Activated T-helper 17 cell treated with anti-CD3 and anti-CD28 coated beads, Interleukin-2, amount 50 U/mL, for 72 hours (primary cell): ENCODE results near the gene C9orf78. TPM values are rescaled to one million over a fixed set of nuclear protein-coding genes. Genes with fewer than 3 reads are reported as not detected.

Source experiments
- ATAC-seq: fragments of 150-1000 bp; cut with Tn5 transposase; replicated peaks from 2 replicates; pipeline ENCODE4 v1.10.0; 2021; ENCODE audit warnings: mild to moderate bottlenecking, moderate library complexity
- H3K27ac Mint-ChIP-seq: one replicate; pipeline ENCODE4 v1.8.0; 2022; ENCODE audit warnings: mixed read lengths
- H3K27me3 Mint-ChIP-seq: one replicate; pipeline ENCODE4 v1.8.0; 2022; ENCODE audit warnings: mixed read lengths
- H3K36me3 Mint-ChIP-seq: one replicate; pipeline ENCODE4 v1.8.0; 2022; ENCODE audit warnings: low read depth, mild to moderate bottlenecking, mixed read lengths
- H3K4me1 Mint-ChIP-seq: one replicate; pipeline ENCODE4 v1.8.0; 2022; ENCODE audit warnings: mixed read lengths
- H3K4me3 Mint-ChIP-seq: one replicate; pipeline ENCODE4 v1.8.0; 2022; ENCODE audit warnings: mild to moderate bottlenecking, mixed read lengths
- H3K9me3 Mint-ChIP-seq: one replicate; pipeline ENCODE4 v1.8.0; 2022; ENCODE audit warnings: mixed read lengths
- total RNA-seq, 2 donors: library from RNA; stranded (reverse); gene quantifications; one replicate each; pipeline ENCODE4 v1.2.3, GENCODE V29; 2022

Gene C9orf78
- total RNA-seq, 2 donors from 2014 or later, result 23.4 to 73.3 TPM

DNA sequence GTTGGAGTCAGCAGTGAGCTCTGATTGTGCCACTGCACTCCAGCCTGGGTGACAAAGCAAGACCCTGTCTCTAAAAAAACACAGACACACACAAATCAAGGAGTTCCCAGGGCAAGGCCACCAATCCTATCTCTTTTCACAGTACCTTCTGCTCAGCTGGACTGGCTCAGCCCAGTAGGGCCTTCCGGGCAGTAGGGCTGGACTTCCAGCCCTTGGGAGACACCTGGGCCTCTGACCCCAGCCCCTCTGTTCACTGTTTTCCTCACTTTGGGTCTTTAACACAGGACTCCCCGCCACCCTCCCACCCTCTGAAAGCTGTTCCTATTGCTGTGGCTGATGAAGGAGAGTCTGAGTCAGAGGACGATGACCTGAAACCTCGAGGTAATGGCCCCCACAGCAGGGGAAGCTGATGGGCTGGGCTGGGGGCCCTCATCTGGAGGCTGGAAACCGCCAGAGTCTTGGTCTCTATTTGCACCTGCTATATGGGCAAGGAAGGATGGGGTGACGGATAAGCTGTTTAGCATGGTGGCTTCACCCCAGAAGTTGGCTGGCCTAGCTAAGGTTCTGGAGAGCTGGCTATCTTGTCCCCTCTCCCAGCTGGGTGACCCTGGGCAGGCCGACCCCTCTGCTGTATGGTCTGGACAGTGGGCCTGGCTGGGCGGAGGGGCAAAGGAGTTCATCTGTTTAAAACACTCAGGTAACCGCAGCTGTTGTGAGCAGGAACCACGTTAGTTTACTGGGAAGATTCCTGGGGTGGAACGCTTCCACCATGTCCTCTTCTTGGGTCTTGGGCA is 25.8 kb upstream of the C9orf78 start:
- Mint-ChIP-seq H3K36me3 (peaks cover 68% of the 10 kb centered on the region), H3K4me3 (peak overlapping the region; percentile 31), H3K27ac (peak overlapping the region; percentile 57), H3K27me3 (no peaks in the 10 kb centered on the region), H3K9me3 (no peaks in the 10 kb centered on the region), H3K4me1 (peaks cover 25% of the 10 kb centered on the region)
- peak; percentile 56 for ATAC-seq

DNA sequence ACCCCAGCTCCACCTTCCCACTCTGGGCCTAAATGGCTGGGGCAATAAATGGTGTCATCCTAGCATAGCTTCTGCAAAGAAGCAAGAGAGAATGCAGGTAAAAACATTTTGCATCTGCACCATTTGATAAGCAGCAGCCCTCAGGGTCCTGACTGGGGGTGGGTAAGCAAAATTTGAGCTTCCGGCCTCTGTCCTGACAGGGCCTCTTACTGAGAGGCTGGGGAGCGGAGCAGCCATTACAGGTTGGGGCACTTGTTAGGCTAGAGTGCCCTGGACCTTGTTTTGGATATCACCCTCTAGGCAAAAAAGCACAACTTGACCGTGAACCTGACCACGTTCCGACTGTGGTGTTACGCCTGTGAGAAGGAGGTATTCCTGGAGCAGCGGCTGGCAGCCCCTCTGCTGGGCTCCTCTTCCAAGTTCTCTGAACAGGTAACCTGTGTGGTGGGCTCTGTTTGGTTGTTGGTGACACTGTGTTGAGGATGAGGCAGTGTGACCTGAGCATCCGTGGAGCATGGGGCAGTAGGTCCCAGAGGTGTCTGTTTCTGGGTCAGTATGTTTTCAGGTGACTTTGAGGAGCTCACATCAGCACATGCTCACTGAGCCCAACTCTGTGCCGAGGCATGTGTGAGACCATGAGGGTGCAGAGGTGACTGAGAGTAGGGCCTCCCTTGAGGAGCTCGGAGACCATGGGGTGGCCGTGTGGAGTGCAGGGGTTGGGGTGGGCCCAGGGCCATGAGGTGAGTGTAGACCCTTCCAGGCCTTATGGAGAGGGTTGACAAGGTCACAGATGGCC is 23.3 kb upstream of the C9orf78 start:
- H3K9me3 Mint-ChIP-seq, result no peaks in the 10 kb centered on the region
- H3K4me1 Mint-ChIP-seq, result peaks cover 24% of the 10 kb centered on the region
- peaks cover 75% of the 10 kb centered on the region for H3K36me3 Mint-ChIP-seq
- ATAC-seq, result no peak
- H3K27me3 Mint-ChIP-seq, result no peaks in the 10 kb centered on the region
- no peak overlapping the region for H3K27ac Mint-ChIP-seq
- H3K4me3 Mint-ChIP-seq, result no peak overlapping the region

GRCh38 chr9:129857207-129857606 is 22.1 kb upstream of the C9orf78 start:
- H3K27me3 Mint-ChIP-seq, result no peaks in the 10 kb centered on the region
- peak overlapping the region; percentile 0 for H3K27ac Mint-ChIP-seq
- H3K4me1 Mint-ChIP-seq, result peaks cover 18% of the 10 kb centered on the region
- H3K4me3 Mint-ChIP-seq, result no peak overlapping the region
- no peak for ATAC-seq
- H3K9me3 Mint-ChIP-seq, result no peaks in the 10 kb centered on the region
- H3K36me3 Mint-ChIP-seq, result peaks cover 79% of the 10 kb centered on the region

GRCh38 chr9:129854588-129855110 is 19.6 kb upstream of the C9orf78 start:
- Mint-ChIP-seq H3K9me3 (no peaks in the 10 kb centered on the region), H3K27ac (peak overlapping the region; percentile 69), H3K27me3 (no peaks in the 10 kb centered on the region), H3K4me3 (peak overlapping the region; percentile 18), H3K36me3 (peaks cover 88% of the 10 kb centered on the region), H3K4me1 (peaks cover 19% of the 10 kb centered on the region)
- ATAC-seq, result no peak

DNA sequence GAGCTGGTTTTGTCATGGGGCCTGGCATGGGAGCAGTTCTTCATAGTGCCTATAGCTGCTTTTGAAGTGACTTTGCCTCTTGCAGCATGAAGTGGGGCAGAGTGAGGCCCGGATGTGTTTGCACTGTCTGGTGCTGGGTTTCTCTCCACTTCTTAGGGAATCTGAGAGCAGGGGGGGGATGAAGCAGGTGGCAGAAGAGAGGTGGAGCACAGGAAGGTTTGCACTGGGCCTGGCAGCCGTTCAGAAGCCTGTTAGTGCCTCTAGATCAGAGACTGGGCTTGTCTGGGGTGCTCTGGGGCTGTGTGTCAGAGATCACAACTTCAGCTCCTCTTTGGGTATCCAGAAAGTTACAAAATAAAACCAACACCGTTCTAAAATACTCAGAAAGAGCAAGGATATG is 18.5 kb upstream of the C9orf78 start:
- no peak for ATAC-seq
- peak overlapping the region; percentile 69 for H3K27ac Mint-ChIP-seq
- H3K4me1 Mint-ChIP-seq, result peaks cover 19% of the 10 kb centered on the region
- H3K36me3 Mint-ChIP-seq, result peaks cover 88% of the 10 kb centered on the region
- H3K4me3 Mint-ChIP-seq, result no peak overlapping the region
- no peaks in the 10 kb centered on the region for H3K27me3 Mint-ChIP-seq
- no peaks in the 10 kb centered on the region for H3K9me3 Mint-ChIP-seq

- peaks cover 19% of the 10 kb centered on the region for H3K4me1 Mint-ChIP-seq
- H3K36me3 Mint-ChIP-seq, result peaks cover 81% of the 10 kb centered on the region
- no peaks in the 10 kb centered on the region for H3K9me3 Mint-ChIP-seq
- no peak overlapping the region for H3K4me3 Mint-ChIP-seq
- no peak for ATAC-seq
- H3K27me3 Mint-ChIP-seq, result no peaks in the 10 kb centered on the region
- H3K27ac Mint-ChIP-seq, result no peak overlapping the region
Observed at GRCh38 chr9:129852579-129852978, 17.5 kb upstream of the C9orf78 start.

GRCh38 chr9:129851821-129852220 is 16.7 kb upstream of the C9orf78 start:
- H3K9me3 Mint-ChIP-seq, result no peaks in the 10 kb centered on the region
- H3K27ac Mint-ChIP-seq, result no peak overlapping the region
- no peak for ATAC-seq
- peaks cover 19% of the 10 kb centered on the region for H3K4me1 Mint-ChIP-seq
- peaks cover 74% of the 10 kb centered on the region for H3K36me3 Mint-ChIP-seq
- H3K4me3 Mint-ChIP-seq, result no peak overlapping the region
- H3K27me3 Mint-ChIP-seq, result no peaks in the 10 kb centered on the region

DNA sequence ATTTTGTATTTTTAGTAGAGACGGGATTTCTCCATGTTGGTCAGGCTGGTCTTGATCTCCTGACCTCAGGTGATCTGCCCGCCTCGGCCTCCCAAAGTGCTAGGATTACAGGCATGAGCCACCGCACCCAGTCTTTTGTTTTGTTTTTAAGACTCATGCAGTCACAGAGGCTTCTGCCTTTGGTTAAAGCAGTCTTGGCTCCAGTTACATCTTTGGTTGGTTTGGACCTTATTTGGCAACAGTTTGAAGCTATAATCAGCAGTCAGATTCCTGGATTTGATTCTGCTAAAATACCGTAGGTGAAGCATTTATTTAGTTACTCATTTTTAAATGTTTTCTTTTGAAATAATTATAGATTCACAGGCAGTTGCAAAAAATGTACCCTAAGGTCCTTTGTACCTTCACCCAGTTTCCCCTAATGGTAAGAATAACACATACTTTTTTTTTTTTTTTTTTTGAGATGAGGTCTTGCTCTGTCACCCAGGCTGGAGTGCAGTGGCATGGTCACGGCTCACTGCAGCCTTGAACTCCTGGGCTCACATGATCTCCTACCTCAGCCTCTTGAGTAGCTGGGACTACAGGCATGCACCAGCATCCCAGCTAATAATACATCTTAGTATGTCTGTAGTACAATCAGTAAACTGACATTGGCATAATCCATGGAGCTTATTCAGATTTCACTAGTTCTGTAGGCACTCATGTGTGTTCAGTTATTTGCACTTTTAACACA is 15.9 kb upstream of the C9orf78 start:
- Mint-ChIP-seq H3K27ac (peak overlapping the region; percentile 17), H3K4me3 (no peak overlapping the region), H3K9me3 (no peaks in the 10 kb centered on the region), H3K36me3 (peaks cover 65% of the 10 kb centered on the region), H3K27me3 (no peaks in the 10 kb centered on the region), H3K4me1 (peaks cover 19% of the 10 kb centered on the region)
- ATAC-seq, result no peak

DNA sequence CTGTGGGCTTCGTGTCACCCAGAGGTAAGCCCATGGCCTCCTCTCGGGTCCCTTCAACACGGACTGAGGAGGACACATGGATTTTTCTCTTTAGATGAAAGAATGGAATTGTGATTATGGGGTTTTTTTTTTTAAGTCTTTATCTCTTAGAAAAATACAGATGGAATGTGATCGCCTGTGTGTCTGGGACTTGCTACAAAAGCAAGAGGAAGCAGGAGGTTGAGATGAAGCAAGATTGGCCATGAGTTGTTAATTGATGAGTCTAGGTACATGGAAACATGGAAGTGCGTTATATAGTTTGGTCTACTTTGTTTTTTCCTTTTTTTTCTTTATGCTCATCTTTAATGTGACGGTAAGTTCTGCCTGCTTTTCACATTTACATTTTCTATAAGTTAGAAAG is 14.8 kb upstream of the C9orf78 start:
- no peak overlapping the region for H3K4me3 Mint-ChIP-seq
- ATAC-seq, result no peak
- peaks cover 55% of the 10 kb centered on the region for H3K36me3 Mint-ChIP-seq
- H3K27me3 Mint-ChIP-seq, result no peaks in the 10 kb centered on the region
- H3K4me1 Mint-ChIP-seq, result peaks cover 19% of the 10 kb centered on the region
- no peaks in the 10 kb centered on the region for H3K9me3 Mint-ChIP-seq
- H3K27ac Mint-ChIP-seq, result peak overlapping the region; percentile 17

DNA sequence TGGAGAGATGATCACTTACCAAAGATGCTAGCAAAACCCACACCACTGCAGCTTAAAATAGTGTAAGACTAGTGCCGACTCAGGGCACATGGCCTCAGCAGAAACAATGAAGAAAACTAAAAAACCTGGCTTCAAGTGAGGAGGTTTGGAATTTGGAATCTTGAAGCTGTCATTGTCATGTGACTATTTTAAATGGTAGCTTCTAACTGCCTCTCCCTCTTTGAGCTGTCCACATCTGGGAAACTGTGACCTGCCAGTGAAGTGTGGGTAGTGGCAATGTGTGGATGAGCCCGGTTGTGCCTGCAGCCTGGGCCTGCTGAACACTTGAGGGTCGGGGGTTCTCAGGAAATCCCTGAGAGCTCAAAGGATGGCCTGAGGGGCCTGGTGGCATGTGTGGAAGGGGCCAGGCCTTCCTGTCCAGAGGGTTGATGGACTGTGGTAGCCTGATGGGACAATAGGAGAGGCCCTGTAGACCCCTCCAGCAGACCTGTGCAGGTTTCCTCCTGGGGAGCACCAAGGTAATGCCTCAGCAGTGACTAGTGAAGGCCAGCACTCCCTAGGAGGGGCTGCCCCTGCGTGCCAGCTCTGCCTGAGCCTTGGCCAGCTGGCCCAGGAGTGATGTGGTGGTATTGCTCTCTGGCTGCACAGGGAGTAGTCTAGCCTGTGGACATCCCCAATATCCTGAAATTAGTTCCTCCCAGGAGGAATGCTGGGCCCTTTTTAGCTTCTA is 13.8 kb upstream of the C9orf78 start:
- no peak overlapping the region for H3K4me3 Mint-ChIP-seq
- peaks cover 44% of the 10 kb centered on the region for H3K36me3 Mint-ChIP-seq
- no peaks in the 10 kb centered on the region for H3K27me3 Mint-ChIP-seq
- H3K9me3 Mint-ChIP-seq, result no peaks in the 10 kb centered on the region
- H3K4me1 Mint-ChIP-seq, result peaks cover 9% of the 10 kb centered on the region
- ATAC-seq, result no peak
- H3K27ac Mint-ChIP-seq, result peak overlapping the region; percentile 17

DNA sequence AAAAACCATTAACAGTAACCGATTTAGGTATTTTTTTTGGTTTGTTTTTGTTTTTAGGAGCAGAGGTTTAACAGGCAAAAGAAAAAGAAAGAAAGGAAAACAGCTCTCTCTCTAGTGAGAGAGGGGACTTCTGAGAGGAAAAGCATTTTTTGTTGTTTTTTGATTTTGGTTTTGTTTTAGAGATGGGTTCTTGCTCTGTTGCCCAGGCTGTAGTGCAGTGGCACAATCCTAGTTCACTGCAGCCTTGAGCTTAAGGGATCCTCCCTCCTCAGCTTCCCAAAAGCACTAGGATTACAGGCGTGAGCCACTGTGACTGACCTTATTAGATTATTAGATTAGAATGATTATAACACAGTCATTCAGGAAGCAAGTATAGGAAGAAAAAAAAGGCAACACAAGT is 10.3 kb upstream of the C9orf78 start:
- ATAC-seq, result no peak
- Mint-ChIP-seq H3K4me3 (no peak overlapping the region), H3K27me3 (no peaks in the 10 kb centered on the region), H3K27ac (peak overlapping the region; percentile 81), H3K36me3 (peaks cover 16% of the 10 kb centered on the region), H3K9me3 (no peaks in the 10 kb centered on the region), H3K4me1 (peaks cover 12% of the 10 kb centered on the region)

DNA sequence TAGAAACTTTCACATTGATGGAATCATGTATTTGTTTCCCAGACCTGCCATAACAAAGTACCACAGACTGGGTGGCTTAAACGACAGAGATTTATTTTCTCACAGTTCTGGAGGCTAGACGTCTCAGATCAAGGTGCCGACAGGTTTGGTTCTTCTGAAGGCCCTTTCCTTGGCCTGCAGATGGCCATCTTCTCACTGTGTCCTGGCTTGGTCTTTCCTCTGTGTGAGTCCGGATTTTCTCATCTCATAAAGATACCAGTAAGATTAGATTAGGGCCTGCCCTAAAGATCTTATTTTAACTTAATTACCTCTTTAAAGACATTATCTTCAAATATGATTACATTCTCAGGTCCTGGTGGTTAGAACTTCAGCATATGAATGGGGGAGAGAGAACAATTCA is 6.0 kb upstream of the C9orf78 start:
- Mint-ChIP-seq H3K27me3 (no peaks in the 10 kb centered on the region), H3K4me1 (peaks cover 32% of the 10 kb centered on the region), H3K27ac (peak overlapping the region; percentile 74), H3K4me3 (peak overlapping the region; percentile 27), H3K36me3 (peaks cover 30% of the 10 kb centered on the region), H3K9me3 (no peaks in the 10 kb centered on the region)
- ATAC-seq, result no peak

DNA sequence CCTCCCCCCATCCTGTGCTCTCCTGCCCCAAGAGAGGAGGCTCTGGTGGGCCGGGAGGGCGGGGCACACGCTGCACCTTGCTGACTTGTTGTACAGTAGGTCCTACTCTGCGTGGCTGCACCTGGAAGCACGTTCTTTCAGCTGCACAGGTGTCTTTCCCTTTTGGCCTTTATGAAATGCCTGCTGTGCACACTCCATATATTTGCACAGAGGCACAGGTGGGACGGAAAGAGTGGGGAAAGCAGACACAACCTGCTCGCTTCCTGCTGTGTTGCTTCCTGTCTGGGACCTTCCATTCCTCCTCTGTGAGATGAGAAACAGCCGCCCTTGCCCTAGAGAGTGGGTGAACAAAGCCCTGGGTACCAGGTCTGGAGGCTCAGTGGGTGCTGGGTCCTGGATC is 5.0 kb upstream of the C9orf78 start:
- no peak for ATAC-seq
- H3K4me3 Mint-ChIP-seq, result peak overlapping the region; percentile 96
- H3K9me3 Mint-ChIP-seq, result no peaks in the 10 kb centered on the region

More for the DNA sequence above, 5.0 kb upstream of the C9orf78 start:
- Mint-ChIP-seq H3K4me1 (peaks cover 32% of the 10 kb centered on the region), H3K36me3 (peaks cover 36% of the 10 kb centered on the region), H3K27me3 (no peaks in the 10 kb centered on the region), H3K27ac (peak overlapping the region; percentile 92)
